AG09319 (cell line): ENCODE data around the gene TATDN2.

Experiments used
- DNase-seq: peaks from one replicate; pipeline ENCODE4 v3.0.0-alpha.2; 2010; ENCODE audit warnings: low read depth; ENCODE audit errors: extremely low read depth
- CTCF ChIP-seq: IDR thresholded peaks from 2 replicates; pipeline ENCODE4 v1.5.1; 2011; ENCODE audit warnings: low read depth, mild to moderate bottlenecking, inconsistent platforms, low read length, moderate library complexity

TATDN2 gene

GRCh38 chr3:10228248-10228950 is 19.9 kb upstream of the TATDN2 start:
- DNase-seq = no peak
- no peak for TF ChIP-seq CTCF

- no peak for DNase-seq
- TF ChIP-seq CTCF = no peak
These were observed 18.7 kb upstream of the TATDN2 start for GRCh38 chr3:10229576-10229975.

- no peak for DNase-seq
- TF ChIP-seq CTCF = no peak
These were observed 16.1 kb upstream of the TATDN2 start for GRCh38 chr3:10232137-10232536.

- no peak for DNase-seq
- no peak for TF ChIP-seq CTCF
These were observed 14.3 kb upstream of the TATDN2 start for GRCh38 chr3:10233988-10234387.

- TF ChIP-seq CTCF = no peak
- no peak for DNase-seq
These were observed 13.6 kb upstream of the TATDN2 start for GRCh38 chr3:10234526-10235230.

- no peak for DNase-seq
- TF ChIP-seq CTCF = no peak
These were observed 12.7 kb upstream of the TATDN2 start for GRCh38 chr3:10235551-10235950.
